DND-41 (cell line): ENCODE measurements around the gene SHB.

Experiments
- CTCF ChIP-seq: IDR thresholded peaks from 2 replicates; pipeline ENCODE4 v1.5.1; 2012; ENCODE audit warnings: borderline replicate concordance, low read length, moderate library complexity, mild to moderate bottlenecking; ENCODE audit not compliant: poor library complexity, severe bottlenecking; ENCODE audit errors: extremely low read depth
- EZH2 ChIP-seq: IDR thresholded peaks from 3 replicates; pipeline ENCODE4 v1.6.1; 2012; ENCODE audit warnings: borderline replicate concordance, low read depth, mild to moderate bottlenecking, moderate library complexity, low read length, inconsistent platforms; ENCODE audit not compliant: severe bottlenecking

GRCh38 chr9:38096238-38096805, 27.3 kb upstream of the SHB start:
- TF ChIP-seq EZH2 (no peak), CTCF (no peak)
